T-cell (primary cell): Measurements from ENCODE around the gene MLEC. TPM values are rescaled to one million over a fixed set of nuclear protein-coding genes. Genes with fewer than 3 reads are reported as not detected.

ENCODE experiments used
- ATAC-seq, 4 experiments: fragments of 200-7000 bp in 3 of 4; fragments of 150-1000 bp in 1 of 4; cut with Tn5 transposase; replicated peaks in 1 of 4; 1 replicate in 3 of 4; 2 replicates in 1 of 4; pipeline ENCODE4 v1.10.0; 2021; ENCODE audit warnings: moderate library complexity in 3 of 4, mild to moderate bottlenecking in 2 of 4, moderate number of reproducible peaks in 1 of 4
- CTCF ChIA-PET, 2 donors: fragments of 300-600 bp; sonication (Branson Sonifier 250); formaldehyde crosslinking; loops; one replicate each; lab custom pipeline; 2022; ENCODE audit warnings: antibody characterized with exemption in 2 of 2; lab: Charles Lee
- POLR2A ChIA-PET, 2 donors: fragments of 300-600 bp; sonication (Branson Sonifier 250); formaldehyde crosslinking; loops; one replicate each; lab custom pipeline; 2022; ENCODE audit warnings: antibody characterized with exemption in 2 of 2; lab: Charles Lee
- DNase-seq, 35 experiments: peaks; one replicate each; pipeline versions ENCODE4 v3.0.0 to v3.0.0-alpha.2; 2013 to 2023
- H3K27ac ChIP-seq: one replicate; pipeline ENCODE4 v1.5.1; 2013; ENCODE audit warnings: low read length
- H3K27me3 ChIP-seq, 2 experiments: replicated peaks in 1 of 2; 1 replicate in 1 of 2; 2 replicates in 1 of 2; pipeline versions ENCODE4 v1.6.1 to v1.7.0; 2013; ENCODE audit warnings: low read length in 1 of 2, mixed read lengths in 1 of 2; ENCODE audit not compliant: control insufficient read depth in 2 of 2, insufficient read depth in 2 of 2; ENCODE audit errors: extremely low read depth in 1 of 2
- H3K36me3 ChIP-seq, 2 donors: 1 replicate in 1 of 2; 2 replicates in 1 of 2; pipeline versions ENCODE4 v1.6.1 to v1.7.0; 2013; ENCODE audit warnings: low read length in 1 of 2; ENCODE audit not compliant: control insufficient read depth in 2 of 2, insufficient read depth in 1 of 2; ENCODE audit errors: extremely low read depth in 1 of 2
- H3K4me1 ChIP-seq, 2 experiments: 1 replicate in 1 of 2; 2 replicates in 1 of 2; pipeline versions ENCODE4 v1.6.1 to v1.7.0; 2013; ENCODE audit warnings: low read length in 2 of 2, mixed read lengths in 1 of 2; ENCODE audit not compliant: insufficient read depth in 2 of 2, control insufficient read depth in 1 of 2; ENCODE audit errors: extremely low read depth in 1 of 2
- H3K4me3 ChIP-seq, 2 donors: 1 replicate in 1 of 2; 2 replicates in 1 of 2; pipeline versions ENCODE4 v1.5.1 to v1.7.0; 2013; ENCODE audit warnings: mild to moderate bottlenecking in 2 of 2, low read length in 1 of 2, moderate library complexity in 1 of 2; ENCODE audit not compliant: control insufficient read depth in 1 of 2; ENCODE audit errors: extremely low read depth in 1 of 2
- H3K9me3 ChIP-seq: 2 replicates; pipeline ENCODE4 v1.7.0; 2013
- H3K27ac Mint-ChIP-seq, 2 donors: one replicate each; pipeline ENCODE4 v1.8.0; 2020 to 2021; ENCODE audit warnings: mild to moderate bottlenecking in 2 of 2, mixed read lengths in 2 of 2
- H3K27me3 Mint-ChIP-seq, 2 donors: one replicate each; pipeline ENCODE4 v1.8.0; 2021 to 2022; ENCODE audit warnings: mixed read lengths in 2 of 2
- H3K36me3 Mint-ChIP-seq: one replicate; pipeline ENCODE4 v1.8.0; 2021; ENCODE audit warnings: mixed read lengths
- H3K4me1 Mint-ChIP-seq, 3 donors: one replicate each; pipeline ENCODE4 v1.8.0; 2020 to 2022; ENCODE audit warnings: mixed read lengths in 3 of 3, mild to moderate bottlenecking in 1 of 3
- H3K4me3 Mint-ChIP-seq, 3 donors: one replicate each; pipeline ENCODE4 v1.8.0; 2020 to 2022; ENCODE audit warnings: mild to moderate bottlenecking in 3 of 3, mixed read lengths in 3 of 3, moderate library complexity in 3 of 3
- H3K9me3 Mint-ChIP-seq, 3 donors: one replicate each; pipeline ENCODE4 v1.8.0; 2020 to 2022; ENCODE audit warnings: mixed read lengths in 3 of 3
- WGBS: methylation state at CpG from one replicate; pipeline ENCODE4 v1.1.5; 2013; ENCODE audit warnings: missing lambda C conversion rate; ENCODE audit not compliant: insufficient coverage; 5-methylcytosine and 5-hydroxymethylcytosine counted together
- total RNA-seq, 35 experiments: library from RNA in 6 of 35; stranded (reverse) in 6 of 35; fragments of 120-200 nt in 1 of 35; gene quantifications; one replicate each; pipeline versions ENCODE4 v1.2.1 to v1.2.4 and lab custom pipeline; 2013 to 2026

Gene MLEC
- total RNA-seq, 5 donors from 2014 or later (not counting 1 experiment from before 2014, with no cell fraction given) = 26.3 to 61.3 (median 55.3) TPM

DNA sequence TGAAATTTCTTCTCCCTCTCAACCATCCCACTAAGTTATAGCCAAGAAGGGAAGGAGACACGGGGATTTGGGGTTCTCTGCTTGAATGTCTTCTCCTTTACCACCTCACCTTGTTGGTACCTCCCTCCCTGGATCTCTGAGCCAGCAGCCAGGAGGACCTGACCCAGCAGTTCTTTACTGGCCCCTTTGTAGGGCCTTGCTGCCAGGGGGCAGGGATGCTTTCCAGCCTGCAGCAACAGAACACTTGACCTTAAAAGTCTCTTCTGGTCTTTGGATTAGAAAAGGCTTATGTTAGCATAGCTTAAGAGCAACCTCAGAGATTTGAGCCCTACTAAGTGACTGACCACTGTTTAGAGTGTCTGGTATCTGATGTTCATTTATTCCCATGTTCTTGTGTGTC is 10.4 kb downstream of the MLEC start:
- peaks cover 11 to 15% (median 12%) of the 10 kb centered on the region in 3 donors for H3K4me1 Mint-ChIP-seq
- H3K9me3 ChIP-seq = no peaks in the 10 kb centered on the region
- H3K27ac Mint-ChIP-seq = no peak overlapping the region
- H3K27ac ChIP-seq = no peak overlapping the region
- no CpG with 5 or more reads among the region's 1 CpG for WGBS
- H3K4me3 Mint-ChIP-seq = no peak overlapping the region
- peaks cover 73% of the 10 kb centered on the region for H3K36me3 Mint-ChIP-seq
- ChIA-PET POLR2A (interaction anchor here in 1 of 2 donors (0.6 kb wide), 1 partner anchor 497 kb away, joined by 4 read pairs; no protein-coding TSS in a partner anchor), CTCF (no interaction called here)
- H3K4me3 ChIP-seq = no peak overlapping the region
- H3K27me3 ChIP-seq = no peaks in the 10 kb centered on the region
- H3K9me3 Mint-ChIP-seq = no peaks in the 10 kb centered on the region
- no peak for ATAC-seq
- no peaks in the 10 kb centered on the region for H3K27me3 Mint-ChIP-seq
- H3K36me3 ChIP-seq = peaks cover 10 to 83% of the 10 kb centered on the region in 2 donors
- DNase-seq = no peak
- peaks cover 3 to 7% of the 10 kb centered on the region in 2 experiments for H3K4me1 ChIP-seq

DNA sequence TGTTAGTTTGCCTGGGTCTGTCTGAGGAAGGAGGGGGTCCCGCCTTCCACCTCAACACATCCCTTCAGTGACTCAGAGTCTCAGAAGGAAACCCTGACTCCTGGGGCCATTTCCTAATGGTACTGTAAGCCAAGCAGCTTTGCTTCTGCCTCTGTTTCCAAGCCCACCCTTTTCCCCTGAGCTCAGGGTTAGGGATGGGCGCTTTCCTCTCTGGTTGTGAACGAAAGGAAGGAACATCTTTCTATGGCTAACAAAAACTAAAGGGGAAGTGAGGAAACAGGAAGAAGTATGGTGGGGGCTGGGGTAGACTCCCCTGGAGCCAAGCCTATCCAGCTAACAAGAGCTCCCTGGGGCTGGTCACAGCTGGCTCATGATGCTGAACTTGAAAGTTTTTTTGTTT is 11.7 kb downstream of the MLEC start:
- no peaks in the 10 kb centered on the region for H3K27me3 ChIP-seq
- no peak overlapping the region for H3K4me3 ChIP-seq
- Mint-ChIP-seq H3K4me3 (no peak overlapping the region), H3K27me3 (no peaks in the 10 kb centered on the region), H3K27ac (no peak overlapping the region), H3K9me3 (no peaks in the 10 kb centered on the region), H3K4me1 (peaks cover 0 to 4% (median 3%) of the 10 kb centered on the region in 3 donors), H3K36me3 (peaks cover 76% of the 10 kb centered on the region)
- no peak overlapping the region for H3K27ac ChIP-seq
- H3K4me1 ChIP-seq = no peaks in the 10 kb centered on the region
- WGBS = no CpG with 5 or more reads among the region's 3 CpGs
- no peaks in the 10 kb centered on the region for H3K9me3 ChIP-seq
- peaks cover 10 to 82% of the 10 kb centered on the region in 2 donors for H3K36me3 ChIP-seq
- CTCF ChIA-PET = no interaction called here
- ATAC-seq (no peak), DNase-seq (no peak)
- POLR2A ChIA-PET = interaction anchor here in 1 of 2 donors (0.5 kb wide), 1 partner anchor 497 kb away, joined by 3 read pairs; no protein-coding TSS in a partner anchor

DNA sequence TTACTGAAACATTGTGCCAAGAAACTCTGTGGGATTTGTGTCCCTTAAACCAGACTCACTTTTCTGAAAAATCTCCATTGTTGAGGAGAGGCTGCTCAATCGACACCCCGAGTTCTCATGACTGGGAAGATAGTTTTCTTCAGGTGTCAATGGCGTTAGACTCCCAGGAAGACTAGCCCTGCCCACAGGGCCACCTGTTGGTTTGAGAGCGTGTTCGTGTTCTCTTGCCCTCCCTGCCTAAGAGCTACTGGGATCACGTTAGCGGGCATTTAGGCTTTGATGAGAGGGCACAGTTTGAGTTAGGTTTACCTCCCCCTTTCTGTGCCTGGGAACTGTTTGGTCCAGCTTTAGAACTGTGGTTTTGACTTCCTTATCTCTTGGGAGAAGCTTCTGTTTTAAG is 12.6 kb downstream of the MLEC start:
- WGBS = 87% methylated on average over 5 of the region's 7 CpGs
- ChIA-PET CTCF (interaction anchor here in 1 of 2 donors (0.5 to 0.6 kb wide), 2 partner anchors 180 to 188 kb away, joined by 3 to 4 read pairs; no protein-coding TSS in a partner anchor), POLR2A (interaction anchor here in 1 of 2 donors (0.5 kb wide), 1 partner anchor 806 kb away, joined by 3 read pairs; no protein-coding TSS in a partner anchor)
- Mint-ChIP-seq H3K27me3 (no peaks in the 10 kb centered on the region), H3K27ac (no peak overlapping the region), H3K4me1 (no peaks in the 10 kb centered on the region), H3K9me3 (no peaks in the 10 kb centered on the region), H3K36me3 (peaks cover 70% of the 10 kb centered on the region), H3K4me3 (no peak overlapping the region)
- peaks cover 6 to 77% of the 10 kb centered on the region in 2 donors for H3K36me3 ChIP-seq
- no peak overlapping the region for H3K27ac ChIP-seq
- no peak overlapping the region for H3K4me3 ChIP-seq
- no peaks in the 10 kb centered on the region for H3K27me3 ChIP-seq
- H3K9me3 ChIP-seq = no peaks in the 10 kb centered on the region
- no peaks in the 10 kb centered on the region for H3K4me1 ChIP-seq
- DNase-seq (no peak), ATAC-seq (no peak)

DNA sequence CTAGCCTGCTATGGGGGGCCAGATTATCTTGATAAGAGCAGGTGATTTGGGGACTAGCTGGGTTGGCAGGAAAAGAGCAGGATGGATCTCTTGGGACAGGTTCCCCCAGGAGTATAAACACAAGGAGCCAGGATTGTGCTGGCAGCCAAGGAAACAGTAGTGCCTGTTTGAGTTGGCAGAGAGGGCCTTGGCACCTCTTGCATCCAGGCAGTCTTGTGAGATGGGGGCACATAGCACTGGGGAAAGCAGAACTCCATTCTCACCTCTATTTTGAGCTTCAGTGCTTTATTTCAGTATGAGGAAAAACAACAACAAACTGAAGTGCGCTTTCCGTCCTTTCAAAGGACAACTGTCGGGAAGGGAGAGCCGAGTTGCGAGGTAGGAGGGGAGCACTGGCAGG is 13.9 kb downstream of the MLEC start:
- no peaks in the 10 kb centered on the region for H3K9me3 ChIP-seq
- H3K36me3 ChIP-seq = peaks cover 3 to 64% of the 10 kb centered on the region in 2 donors
- Mint-ChIP-seq H3K27me3 (no peaks in the 10 kb centered on the region), H3K36me3 (peaks cover 56% of the 10 kb centered on the region), H3K9me3 (no peaks in the 10 kb centered on the region), H3K4me3 (no peak overlapping the region), H3K4me1 (no peaks in the 10 kb centered on the region), H3K27ac (no peak overlapping the region)
- no peak overlapping the region for H3K27ac ChIP-seq
- H3K27me3 ChIP-seq = no peaks in the 10 kb centered on the region
- WGBS = no CpG with 5 or more reads among the region's 5 CpGs
- DNase-seq = no peak
- ChIA-PET CTCF (no interaction called here), POLR2A (interaction anchor here in 1 of 2 donors (0.5 kb wide), 1 partner anchor 463 kb away, joined by 4 read pairs; no protein-coding TSS in a partner anchor)
- no peak for ATAC-seq
- H3K4me1 ChIP-seq = no peaks in the 10 kb centered on the region
- H3K4me3 ChIP-seq = no peak overlapping the region

DNA sequence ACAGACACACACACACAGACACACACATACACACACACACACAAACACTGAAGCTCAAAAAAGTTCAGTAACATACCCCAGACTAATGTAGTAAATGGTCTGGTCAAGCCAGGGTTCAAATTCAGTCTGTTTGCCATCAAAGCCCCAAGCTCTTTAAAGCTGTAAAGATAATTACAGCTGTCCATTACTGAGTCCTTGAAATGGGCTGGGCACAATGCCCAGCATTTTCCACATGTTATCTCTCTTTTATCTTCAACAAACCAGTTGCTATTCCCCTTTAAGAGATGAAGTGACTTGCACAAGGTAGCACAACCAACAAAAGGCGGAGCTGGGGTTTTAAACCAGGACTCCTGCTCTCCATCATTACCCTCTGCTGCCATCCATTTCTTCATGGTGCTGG is 15.7 kb downstream of the MLEC start:
- H3K36me3 ChIP-seq = peaks cover 3 to 46% of the 10 kb centered on the region in 2 donors
- POLR2A ChIA-PET = no interaction called here
- DNase-seq = no peak
- no peaks in the 10 kb centered on the region for H3K9me3 ChIP-seq
- Mint-ChIP-seq H3K9me3 (no peaks in the 10 kb centered on the region), H3K27ac (no peak overlapping the region), H3K27me3 (no peaks in the 10 kb centered on the region), H3K4me1 (no peaks in the 10 kb centered on the region), H3K4me3 (no peak overlapping the region), H3K36me3 (peaks cover 39% of the 10 kb centered on the region)
- CTCF ChIA-PET = interaction anchor here in 1 of 2 donors (0.9 kb wide), 1 partner anchor 56 kb away, joined by 3 read pairs; no protein-coding TSS in a partner anchor
- H3K27ac ChIP-seq = no peak overlapping the region
- H3K4me3 ChIP-seq = no peak overlapping the region
- no peaks in the 10 kb centered on the region for H3K4me1 ChIP-seq
- ATAC-seq = no peak
- WGBS = no CpG with 5 or more reads among the region's 1 CpG
- no peaks in the 10 kb centered on the region for H3K27me3 ChIP-seq

DNA sequence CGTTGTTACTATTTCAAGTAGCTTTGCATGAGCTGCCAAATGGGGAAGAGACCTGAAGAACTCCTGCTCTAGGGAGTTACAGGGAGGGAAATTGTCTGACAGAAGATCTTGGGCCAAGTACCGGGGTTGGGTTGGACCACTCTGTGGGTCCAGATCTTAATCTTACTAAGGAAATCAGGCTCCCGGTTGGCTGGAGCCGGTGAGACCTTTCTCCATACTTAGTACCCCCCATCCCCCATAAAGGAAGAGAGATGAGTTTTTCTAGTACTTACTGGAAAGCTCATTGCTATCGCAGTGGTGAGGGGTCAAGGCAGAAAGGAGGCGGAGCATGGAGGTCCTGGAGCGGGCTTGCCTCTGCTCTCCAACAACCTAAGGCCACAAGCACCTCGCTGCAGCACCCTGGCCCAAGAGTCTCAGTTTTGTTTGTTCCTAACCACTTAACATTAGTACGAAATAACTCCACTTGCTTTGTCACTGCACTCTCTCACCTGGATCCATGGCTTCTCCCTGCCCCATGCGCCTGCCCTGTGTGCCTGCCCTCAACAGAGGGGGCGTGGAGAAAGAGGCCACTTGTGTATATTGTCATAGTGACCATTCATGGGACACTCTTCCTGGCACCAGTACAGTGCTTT is 16.5 kb downstream of the MLEC start:
- no peak overlapping the region for H3K4me3 Mint-ChIP-seq
- Histone ChIP-seq H3K36me3 (peaks cover 3 to 39% of the 10 kb centered on the region in 2 donors), H3K27ac (no peak overlapping the region), H3K4me3 (no peak overlapping the region), H3K9me3 (no peaks in the 10 kb centered on the region), H3K27me3 (no peaks in the 10 kb centered on the region), H3K4me1 (no peaks in the 10 kb centered on the region)
- peaks cover 39% of the 10 kb centered on the region for H3K36me3 Mint-ChIP-seq
- 90% methylated on average over 4 of the region's 11 CpGs for WGBS
- CTCF ChIA-PET = interaction anchor here in 1 of 2 donors (0.9 kb wide), 1 partner anchor 57 kb away, joined by 3 read pairs; no protein-coding TSS in a partner anchor
- no peaks in the 10 kb centered on the region for H3K4me1 Mint-ChIP-seq
- H3K27me3 Mint-ChIP-seq = no peaks in the 10 kb centered on the region
- POLR2A ChIA-PET = no interaction called here
- no peaks in the 10 kb centered on the region for H3K9me3 Mint-ChIP-seq
- DNase-seq = no peak
- no peak for ATAC-seq
- H3K27ac Mint-ChIP-seq = no peak overlapping the region
